B cell (primary cell): ENCODE measurements around the gene ITIH2. TPM values are rescaled to one million over a fixed set of nuclear protein-coding genes. Genes with fewer than 3 reads are reported as not detected.

Experiments used
- ATAC-seq: fragments of 200-7000 bp; cut with Tn5 transposase; one replicate; pipeline ENCODE4 v1.10.0; 2021; ENCODE audit warnings: low read depth, mild to moderate bottlenecking, moderate number of reproducible peaks, moderate library complexity
- CTCF ChIA-PET: fragments of 350-600 bp; sonication (Branson Sonifier 250); formaldehyde crosslinking; loops from one replicate; lab custom pipeline; 2021; ENCODE audit warnings: antibody characterized with exemption, inconsistent platforms; lab: Charles Lee
- POLR2A ChIA-PET: fragments of 350-600 bp; sonication (Branson Sonifier 250); formaldehyde crosslinking; loops from one replicate; lab custom pipeline; 2021; ENCODE audit warnings: antibody characterized with exemption; lab: Charles Lee
- DNase-seq: peaks from one replicate; pipeline ENCODE4 v3.0.0; 2013
- H2AFZ ChIP-seq: 2 replicates; pipeline ENCODE4 v1.6.1; 2012; ENCODE audit warnings: mild to moderate bottlenecking, low read depth, low read length; ENCODE audit not compliant: insufficient read depth, poor library complexity, severe bottlenecking
- H3K27ac ChIP-seq, 2 donors: 1 replicate in 1 of 2; 2 replicates in 1 of 2; pipeline ENCODE4 v1.5.1; 2012 to 2013; ENCODE audit warnings: low read length in 2 of 2, mild to moderate bottlenecking in 2 of 2, moderate library complexity in 1 of 2
- H3K27me3 ChIP-seq, 4 experiments: fragments of 200-600 bp in 1 of 4; sonication (generic) in 1 of 4; replicated peaks in 1 of 4; 1 replicate in 2 of 4; 2 replicates in 2 of 4; pipeline versions ENCODE4 v1.6.1 to v1.7.0; 2013 to 2016; ENCODE audit warnings: low read length in 3 of 4, mild to moderate bottlenecking in 2 of 4, mixed read lengths in 1 of 4, moderate library complexity in 1 of 4; ENCODE audit not compliant: insufficient read depth in 4 of 4, control insufficient read depth in 3 of 4; ENCODE audit errors: control extremely low read depth in 1 of 4
- H3K36me3 ChIP-seq, 2 experiments: replicated peaks in 1 of 2; 1 replicate in 1 of 2; 2 replicates in 1 of 2; pipeline versions ENCODE4 v1.6.1 to v1.7.1; 2013; ENCODE audit warnings: low read length in 1 of 2; ENCODE audit not compliant: insufficient read depth in 2 of 2, control insufficient read depth in 1 of 2; ENCODE audit errors: control extremely low read depth in 1 of 2, extremely low read depth in 1 of 2
- H3K4me1 ChIP-seq, 2 donors: fragments of 200-600 bp in 1 of 2; sonication (generic) in 1 of 2; 1 replicate in 1 of 2; 2 replicates in 1 of 2; pipeline versions ENCODE4 v1.5.1 to v1.6.1; 2013 to 2017; ENCODE audit warnings: low read length in 2 of 2; ENCODE audit not compliant: control insufficient read depth in 2 of 2, insufficient read depth in 2 of 2
- H3K4me2 ChIP-seq: replicated peaks from 2 replicates; pipeline ENCODE3; 2012; ENCODE audit warnings: mild to moderate bottlenecking, low read depth, low read length; ENCODE audit not compliant: poor library complexity, severe bottlenecking
- H3K4me3 ChIP-seq, 5 experiments: fragments of 200-600 bp in 1 of 5; sonication (generic) in 1 of 5; 1 replicate in 3 of 5; 2 replicates in 2 of 5; pipeline versions ENCODE4 v1.5.1 to v1.7.0; 2011 to 2016; ENCODE audit warnings: low read length in 4 of 5, mild to moderate bottlenecking in 4 of 5, low read depth in 2 of 5, control low read depth in 1 of 5, moderate library complexity in 1 of 5; ENCODE audit not compliant: insufficient read depth in 1 of 5; ENCODE audit errors: control extremely low read depth in 1 of 5, extremely low read depth in 1 of 5
- H3K79me2 ChIP-seq: fragments of 200-600 bp; sonication (generic); one replicate; pipeline ENCODE4 v1.6.0; 2016; ENCODE audit warnings: low read length; ENCODE audit not compliant: control insufficient read depth, insufficient read depth
- H3K9ac ChIP-seq: fragments of 200-600 bp; sonication (generic); 2 replicates; pipeline ENCODE4 v1.6.1; 2017; ENCODE audit warnings: mild to moderate bottlenecking, low read length, moderate library complexity
- H3K9me3 ChIP-seq, 3 donors: one replicate each; pipeline versions ENCODE4 v1.6.1 to v1.7.1; 2013; ENCODE audit warnings: low read length in 2 of 3; ENCODE audit not compliant: control insufficient read depth in 2 of 3, insufficient read depth in 1 of 3; ENCODE audit errors: control extremely low read depth in 1 of 3
- H4K20me1 ChIP-seq: 2 replicates; pipeline ENCODE4 v1.6.0; 2012; ENCODE audit warnings: mild to moderate bottlenecking, low read length; ENCODE audit not compliant: insufficient read depth, control insufficient read depth, poor library complexity, severe bottlenecking
- H3K27ac Mint-ChIP-seq: one replicate; pipeline ENCODE4 v1.8.0; 2021; ENCODE audit warnings: mixed read lengths
- H3K27me3 Mint-ChIP-seq: one replicate; pipeline ENCODE4 v1.8.0; 2021; ENCODE audit warnings: mixed read lengths
- H3K4me1 Mint-ChIP-seq: one replicate; pipeline ENCODE4 v1.8.0; 2021; ENCODE audit warnings: mixed read lengths
- H3K4me3 Mint-ChIP-seq: one replicate; pipeline ENCODE4 v1.8.0; 2021; ENCODE audit warnings: mixed read lengths
- H3K9me3 Mint-ChIP-seq: one replicate; pipeline ENCODE4 v1.8.0; 2022; ENCODE audit warnings: mixed read lengths; ENCODE audit not compliant: insufficient read depth
- CTCF ChIP-seq: fragments of 200-600 bp; IDR thresholded peaks from one replicate; pipeline ENCODE4 v1.8.0; 2022; ENCODE audit warnings: antibody characterized with exemption, mild to moderate bottlenecking
- EZH2 ChIP-seq: IDR thresholded peaks from 2 replicates; pipeline ENCODE4 v1.6.1; 2012; ENCODE audit warnings: borderline replicate concordance, low read depth, mild to moderate bottlenecking, moderate library complexity, low read length; ENCODE audit not compliant: insufficient read depth, poor library complexity, severe bottlenecking
- WGBS: methylation state at CpG from one replicate; pipeline ENCODE4 v1.1.5; 2013; ENCODE audit warnings: missing lambda C conversion rate; ENCODE audit not compliant: insufficient coverage; 5-methylcytosine and 5-hydroxymethylcytosine counted together
- intact Hi-C: fragments of 100-400 bp; cut with micrococcal nuclease; formaldehyde crosslinking; loops from one replicate; pipeline ENCODE4 v1.10.0; 2022
- polyA plus RNA-seq: library from polyadenylated mRNA; depleted of rRNA; stranded (reverse); fragments of >200 nt; gene quantifications from 2 replicates; pipeline ENCODE4 v1.2.3, GENCODE V29; 2012
- total RNA-seq, 2 donors: library from RNA; stranded (reverse); fragments of 120-200 nt in 1 of 2; gene quantifications; 1 replicate in 1 of 2; 2 replicates in 1 of 2; pipeline versions ENCODE4 v1.2.3 to v1.2.4, GENCODE V29; 2013 to 2022

ITIH2 gene
- total and polyA plus RNA-seq, 2 donors (not counting 1 experiment from before 2014, with no cell fraction given) = not detected

GRCh38 chr10:7767209-7767608 is 64.1 kb downstream of the ITIH2 start:
- WGBS = 93% methylated on average over 9 of the region's 10 CpGs
- Histone ChIP-seq H3K79me2 (no peaks in the 10 kb centered on the region), H3K9me3 (no peaks in the 10 kb centered on the region), H3K27me3 (no peaks in the 10 kb centered on the region), H3K9ac (no peak overlapping the region), H4K20me1 (no peaks in the 10 kb centered on the region), H3K27ac (no peak overlapping the region), H2AFZ (no peak overlapping the region), H3K4me1 (no peaks in the 10 kb centered on the region), H3K4me2 (no peak overlapping the region), H3K36me3 (peaks cover 8 to 59% of the 10 kb centered on the region in 2 experiments), H3K4me3 (no peak overlapping the region)
- intact Hi-C loops = no loop called here
- Mint-ChIP-seq H3K27ac (no peak overlapping the region), H3K4me3 (no peak overlapping the region), H3K9me3 (no peaks in the 10 kb centered on the region), H3K27me3 (no peaks in the 10 kb centered on the region), H3K4me1 (no peaks in the 10 kb centered on the region)
- CTCF ChIA-PET = no interaction called here
- POLR2A ChIA-PET = no interaction called here
- TF ChIP-seq CTCF = no peak
- TF ChIP-seq EZH2 = no peak
- ATAC-seq (no peak), DNase-seq (no peak)

GRCh38 chr10:7768417-7768816 is 65.3 kb downstream of the ITIH2 start:
- Histone ChIP-seq H3K4me3 (no peak overlapping the region), H3K27ac (no peak overlapping the region), H2AFZ (no peak overlapping the region), H3K27me3 (no peaks in the 10 kb centered on the region), H4K20me1 (no peaks in the 10 kb centered on the region), H3K9me3 (no peaks in the 10 kb centered on the region), H3K79me2 (no peaks in the 10 kb centered on the region), H3K4me1 (no peaks in the 10 kb centered on the region), H3K36me3 (peaks cover 2 to 60% of the 10 kb centered on the region in 2 experiments), H3K4me2 (no peak overlapping the region), H3K9ac (no peak overlapping the region)
- H3K27ac Mint-ChIP-seq = no peak overlapping the region
- no peaks in the 10 kb centered on the region for H3K9me3 Mint-ChIP-seq
- peaks cover 2% of the 10 kb centered on the region for H3K4me1 Mint-ChIP-seq
- TF ChIP-seq CTCF = no peak
- TF ChIP-seq EZH2 = no peak
- H3K4me3 Mint-ChIP-seq = no peak overlapping the region
- ATAC-seq (no peak), DNase-seq (no peak)
- ChIA-PET POLR2A (interaction anchor here (0.7 kb wide), 1 partner anchor 273 kb away, joined by 7 read pairs; no protein-coding TSS in a partner anchor), CTCF (interaction anchor here (0.6 kb wide), 1 partner anchor 500 kb away, joined by 3 read pairs; no protein-coding TSS in a partner anchor)
- H3K27me3 Mint-ChIP-seq = no peaks in the 10 kb centered on the region
- 100% methylated on average over 4 of the region's 7 CpGs for WGBS
- intact Hi-C loops = no loop called here
